ENCODE results near the gene AIPL1. TPM values are rescaled to one million over a fixed set of nuclear protein-coding genes. Genes with fewer than 3 reads are reported as not detected.

AIPL1 gene
- total and polyA plus RNA-seq, 2 of the 13 experiments (the other 11 are each of a cell fraction or from before 2014, with no cell fraction given), result not detected

DNA sequence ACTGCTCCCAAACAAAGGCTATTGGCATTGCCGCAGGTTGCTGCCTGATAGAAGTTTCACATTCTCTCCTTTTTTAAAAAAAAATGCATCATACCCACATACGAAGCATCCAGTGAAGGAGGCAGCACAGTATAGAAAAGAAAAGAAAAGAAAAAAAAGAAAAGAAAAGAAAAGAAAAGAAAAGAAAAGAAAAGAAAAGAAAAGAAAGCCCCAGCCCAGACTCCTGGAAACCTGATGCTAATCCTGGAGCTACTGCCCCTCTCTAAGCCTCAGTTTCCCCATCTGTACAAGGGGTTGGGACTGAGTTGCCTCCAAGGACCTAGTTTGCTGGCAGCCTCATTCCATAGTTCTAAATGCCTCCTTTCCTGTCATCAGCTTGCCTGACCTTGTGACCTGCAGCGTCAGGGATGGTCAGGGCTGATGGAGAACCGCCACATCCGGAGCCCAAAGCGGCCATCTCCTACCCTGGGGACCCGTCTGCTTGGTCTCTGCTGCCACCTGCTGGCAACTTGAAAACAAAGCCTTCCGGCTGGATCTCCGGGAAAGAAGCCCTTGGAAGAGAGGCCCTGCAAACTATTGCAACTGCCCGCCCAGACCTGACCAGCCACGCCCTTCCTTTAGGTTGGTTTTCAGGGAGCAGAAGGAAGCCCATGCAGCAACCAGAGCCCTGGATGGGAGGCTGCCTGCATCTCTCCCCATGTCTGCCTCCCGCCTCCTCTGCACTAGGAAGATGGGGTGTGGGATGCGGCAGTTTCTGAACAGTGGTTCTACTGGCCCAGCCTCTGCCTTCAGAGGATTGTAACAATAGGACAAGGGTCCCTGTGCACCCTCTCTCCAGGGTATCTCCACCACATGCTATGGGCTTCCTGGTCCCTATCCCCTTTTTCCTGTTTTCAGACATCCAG lies 13.0 kb downstream of the AIPL1 start (continued):
- TF ChIP-seq KDM5B (CRISPR knock-in tag; IDR thresholded peaks at IDR 0.05; ENCODE audit: borderline replicate concordance), result peak; percentile 46; the same call in 1 of the 2 replicates
- TF ChIP-seq, protein P1, sequence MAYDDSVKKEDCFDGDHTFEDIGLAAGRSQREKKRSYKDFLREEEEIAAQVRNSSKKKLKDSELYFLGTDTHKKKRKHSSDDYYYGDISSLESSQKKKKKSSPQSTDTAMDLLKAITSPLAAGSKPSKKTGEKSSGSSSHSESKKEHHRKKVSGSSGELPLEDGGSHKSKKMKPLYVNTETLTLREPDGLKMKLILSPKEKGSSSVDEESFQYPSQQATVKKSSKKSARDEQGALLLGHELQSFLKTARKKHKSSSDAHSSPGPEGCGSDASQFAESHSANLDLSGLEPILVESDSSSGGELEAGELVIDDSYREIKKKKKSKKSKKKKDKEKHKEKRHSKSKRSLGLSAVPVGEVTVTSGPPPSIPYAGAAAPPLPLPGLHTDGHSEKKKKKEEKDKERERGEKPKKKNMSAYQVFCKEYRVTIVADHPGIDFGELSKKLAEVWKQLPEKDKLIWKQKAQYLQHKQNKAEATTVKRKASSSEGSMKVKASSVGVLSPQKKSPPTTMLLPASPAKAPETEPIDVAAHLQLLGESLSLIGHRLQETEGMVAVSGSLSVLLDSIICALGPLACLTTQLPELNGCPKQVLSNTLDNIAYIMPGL (CRISPR knock-in tag; IDR thresholded peaks at IDR 0.05; ENCODE audit: borderline replicate concordance in 1 of 2, low read depth in 1 of 2), result 0 out of 4 replicates have a peak, but pooled peaks of 1 of the 2 experiments have one; percentile 18
- TF ChIP-seq ZNF629 (CRISPR knock-in tag; conservative IDR thresholded peaks at IDR 0.05), result 0 out of 2 replicates have a peak, but pooled peaks have one; percentile 26
- TF ChIP-seq, protein P2, sequence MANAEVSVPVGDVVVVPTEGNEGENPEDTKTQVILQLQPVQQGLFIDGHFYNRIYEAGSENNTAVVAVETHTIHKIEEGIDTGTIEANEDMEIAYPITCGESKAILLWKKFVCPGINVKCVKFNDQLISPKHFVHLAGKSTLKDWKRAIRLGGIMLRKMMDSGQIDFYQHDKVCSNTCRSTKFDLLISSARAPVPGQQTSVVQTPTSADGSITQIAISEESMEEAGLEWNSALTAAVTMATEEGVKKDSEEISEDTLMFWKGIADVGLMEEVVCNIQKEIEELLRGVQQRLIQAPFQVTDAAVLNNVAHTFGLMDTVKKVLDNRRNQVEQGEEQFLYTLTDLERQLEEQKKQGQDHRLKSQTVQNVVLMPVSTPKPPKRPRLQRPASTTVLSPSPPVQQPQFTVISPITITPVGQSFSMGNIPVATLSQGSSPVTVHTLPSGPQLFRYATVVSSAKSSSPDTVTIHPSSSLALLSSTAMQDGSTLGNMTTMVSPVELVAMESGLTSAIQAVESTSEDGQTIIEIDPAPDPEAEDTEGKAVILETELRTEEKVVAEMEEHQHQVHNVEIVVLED (CRISPR knock-in tag; IDR thresholded peaks at IDR 0.05; ENCODE audit: borderline replicate concordance), result 0 out of 2 replicates have a peak, but pooled peaks have one; percentile 23
- TF ChIP-seq ZNF790 (CRISPR knock-in tag; IDR thresholded peaks at IDR 0.05; ENCODE audit: borderline replicate concordance), result no peak
- TF ChIP-seq GABPB1 (CRISPR knock-in tag; IDR thresholded peaks at IDR 0.05), result peak; percentile 51
- 0 out of 2 replicates have a peak, but pooled peaks have one; percentile 42 for TF ChIP-seq FOXC1 (CRISPR knock-in tag; IDR thresholded peaks at IDR 0.05; ENCODE audit: borderline replicate concordance)
- no peak for TF ChIP-seq ZBTB3 (CRISPR knock-in tag; IDR thresholded peaks at IDR 0.05; ENCODE audit: borderline replicate concordance, low read depth)
- TF ChIP-seq SMC3 (IDR thresholded peaks at IDR 0.05; ENCODE audit: low read length), result peak; percentile 84
- no peak for TF ChIP-seq ZNF256 (CRISPR knock-in tag; conservative IDR thresholded peaks at IDR 0.05)
- peak; percentile 92 for TF ChIP-seq RAD21 (CRISPR knock-in tag; IDR thresholded peaks at IDR 0.05)
- TF ChIP-seq ZNF20 (CRISPR knock-in tag; IDR thresholded peaks at IDR 0.05), result no peak
- TF ChIP-seq ZNF207 (IDR thresholded peaks at IDR 0.05; ENCODE audit: borderline replicate concordance), result no peak
- TF ChIP-seq, protein P3, sequence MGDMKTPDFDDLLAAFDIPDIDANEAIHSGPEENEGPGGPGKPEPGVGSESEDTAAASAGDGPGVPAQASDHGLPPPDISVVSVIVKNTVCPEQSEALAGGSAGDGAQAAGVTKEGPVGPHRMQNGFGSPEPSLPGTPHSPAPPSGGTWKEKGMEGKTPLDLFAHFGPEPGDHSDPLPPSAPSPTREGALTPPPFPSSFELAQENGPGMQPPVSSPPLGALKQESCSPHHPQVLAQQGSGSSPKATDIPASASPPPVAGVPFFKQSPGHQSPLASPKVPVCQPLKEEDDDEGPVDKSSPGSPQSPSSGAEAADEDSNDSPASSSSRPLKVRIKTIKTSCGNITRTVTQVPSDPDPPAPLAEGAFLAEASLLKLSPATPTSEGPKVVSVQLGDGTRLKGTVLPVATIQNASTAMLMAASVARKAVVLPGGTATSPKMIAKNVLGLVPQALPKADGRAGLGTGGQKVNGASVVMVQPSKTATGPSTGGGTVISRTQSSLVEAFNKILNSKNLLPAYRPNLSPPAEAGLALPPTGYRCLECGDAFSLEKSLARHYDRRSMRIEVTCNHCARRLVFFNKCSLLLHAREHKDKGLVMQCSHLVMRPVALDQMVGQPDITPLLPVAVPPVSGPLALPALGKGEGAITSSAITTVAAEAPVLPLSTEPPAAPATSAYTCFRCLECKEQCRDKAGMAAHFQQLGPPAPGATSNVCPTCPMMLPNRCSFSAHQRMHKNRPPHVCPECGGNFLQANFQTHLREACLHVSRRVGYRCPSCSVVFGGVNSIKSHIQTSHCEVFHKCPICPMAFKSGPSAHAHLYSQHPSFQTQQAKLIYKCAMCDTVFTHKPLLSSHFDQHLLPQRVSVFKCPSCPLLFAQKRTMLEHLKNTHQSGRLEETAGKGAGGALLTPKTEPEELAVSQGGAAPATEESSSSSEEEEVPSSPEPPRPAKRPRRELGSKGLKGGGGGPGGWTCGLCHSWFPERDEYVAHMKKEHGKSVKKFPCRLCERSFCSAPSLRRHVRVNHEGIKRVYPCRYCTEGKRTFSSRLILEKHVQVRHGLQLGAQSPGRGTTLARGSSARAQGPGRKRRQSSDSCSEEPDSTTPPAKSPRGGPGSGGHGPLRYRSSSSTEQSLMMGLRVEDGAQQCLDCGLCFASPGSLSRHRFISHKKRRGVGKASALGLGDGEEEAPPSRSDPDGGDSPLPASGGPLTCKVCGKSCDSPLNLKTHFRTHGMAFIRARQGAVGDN (CRISPR knock-in tag; IDR thresholded peaks at IDR 0.05), result peak; percentile 32; the same call in 1 of the 2 replicates
- TF ChIP-seq NR2C2 (CRISPR knock-in tag; IDR thresholded peaks at IDR 0.05; ENCODE audit: borderline replicate concordance), result peak; percentile 30; the same call in 1 of the 2 replicates
- TF ChIP-seq ZNF75D (CRISPR knock-in tag; IDR thresholded peaks at IDR 0.05; ENCODE audit: borderline replicate concordance), result no peak
- no peak for TF ChIP-seq ZNF772 (CRISPR knock-in tag; IDR thresholded peaks at IDR 0.05)
- peak; percentile 73 for TF ChIP-seq ETV5 (CRISPR knock-in tag; IDR thresholded peaks at IDR 0.05; ENCODE audit: borderline replicate concordance)
- TF ChIP-seq STAG1 (CRISPR knock-in tag; IDR thresholded peaks at IDR 0.05), result peak; percentile 96
- TF ChIP-seq ZNF567 (CRISPR knock-in tag; IDR thresholded peaks at IDR 0.05; ENCODE audit: borderline replicate concordance), result no peak
- TF ChIP-seq ZNF660 (CRISPR knock-in tag; IDR thresholded peaks at IDR 0.05; ENCODE audit: borderline replicate concordance, low read depth), result no peak
